Natural killer cell treated with Interleukin-12 subunit alpha and Interleukin-12 subunit beta and Interleukin-15 and Interleukin-18, amount 100 ng/mL, for 72 hours (primary cell): ENCODE measurements around the gene TBK1. TPM values are rescaled to one million over a fixed set of nuclear protein-coding genes. Genes with fewer than 3 reads are reported as not detected.

Experiments
- ATAC-seq, 2 donors: fragments of 150-1000 bp; cut with Tn5 transposase in 1 of 2; sonication (Bioruptor Pico), chemical (Tn5 transposase) in 1 of 2; 2 replicates each; pipeline ENCODE4 v1.10.0; 2021
- DNase-seq: peaks from one replicate; pipeline ENCODE4 v3.0.0; 2022; ENCODE audit warnings: low spot score
- H3K27ac Mint-ChIP-seq, 2 donors: 1 replicate in 1 of 2; 2 replicates in 1 of 2; pipeline ENCODE4 v1.8.0; 2022; ENCODE audit warnings: mixed read lengths in 2 of 2, mild to moderate bottlenecking in 1 of 2, moderate library complexity in 1 of 2
- H3K27me3 Mint-ChIP-seq, 2 donors: 1 replicate in 1 of 2; 2 replicates in 1 of 2; pipeline ENCODE4 v1.8.0; 2022; ENCODE audit warnings: mixed read lengths in 2 of 2
- H3K36me3 Mint-ChIP-seq: one replicate; pipeline ENCODE4 v1.8.0; 2022; ENCODE audit warnings: mixed read lengths
- H3K4me1 Mint-ChIP-seq, 2 donors: 1 replicate in 1 of 2; 2 replicates in 1 of 2; pipeline ENCODE4 v1.8.0; 2022; ENCODE audit warnings: low read depth in 2 of 2, mixed read lengths in 2 of 2, mild to moderate bottlenecking in 1 of 2
- H3K4me3 Mint-ChIP-seq: one replicate; pipeline ENCODE4 v1.8.0; 2022; ENCODE audit warnings: mixed read lengths
- H3K9me3 Mint-ChIP-seq: 2 replicates; pipeline ENCODE4 v1.8.0; 2022; ENCODE audit warnings: mixed read lengths
- total RNA-seq, 2 donors: library from RNA; stranded (reverse); gene quantifications; one replicate each; pipeline ENCODE4 v1.2.3, GENCODE V29; 2022

The TBK1 gene
- 10 to 100 TPM; 41.9 to 42.1 TPM for total RNA-seq

- Mint-ChIP-seq H3K4me1 (peaks cover 35 to 45% of the 10 kb centered on the region in 2 donors), H3K4me3 (peak within 1 kb of the TSS; percentile 95), H3K9me3 (no peaks in the 10 kb centered on the region), H3K36me3 (peaks cover 21% of the 10 kb centered on the region), H3K27me3 (no peaks in the 10 kb centered on the region), H3K27ac (peak within 1 kb of the TSS; percentile 98 to 99)
- DNase-seq, result peak; percentile 92
- ATAC-seq, result peak; percentile 91 to 96
Measured at GRCh38 chr12:64451687-64452558, at the start of gene TBK1. Gene TBK1 (plus strand): TSS chr12:64452120. CDS start chr12:64455871, 3,751 bp downstream.

DNA sequence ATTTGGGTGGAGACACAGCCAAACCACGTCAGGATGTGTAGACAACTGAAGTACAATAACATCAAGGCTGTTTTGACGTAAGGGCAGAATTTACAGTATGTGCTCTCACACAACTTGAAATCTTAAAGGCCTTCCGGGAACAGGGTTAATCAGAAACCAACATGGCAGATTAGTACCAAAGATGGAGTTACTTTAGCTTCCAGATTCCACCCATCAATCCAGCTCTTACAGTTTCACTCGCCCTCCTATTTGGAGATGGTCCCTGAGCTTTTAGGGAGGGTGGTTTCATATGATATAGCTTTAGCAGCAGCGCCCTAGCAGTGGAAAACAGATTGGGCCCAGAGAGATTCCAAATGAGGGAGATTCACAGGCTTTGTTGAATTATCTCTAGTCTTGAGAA, 49.7 kb upstream of the TBK1 start:
- H3K4me1 Mint-ChIP-seq, result peaks cover 16 to 21% of the 10 kb centered on the region in 2 donors
- DNase-seq (no peak), ATAC-seq (no peak)
- no peaks in the 10 kb centered on the region for H3K36me3 Mint-ChIP-seq
- no peak overlapping the region for H3K27ac Mint-ChIP-seq
- H3K9me3 Mint-ChIP-seq, result no peaks in the 10 kb centered on the region
- H3K4me3 Mint-ChIP-seq, result no peak overlapping the region
- H3K27me3 Mint-ChIP-seq, result peaks cover 0 to 6% of the 10 kb centered on the region in 2 donors

DNA sequence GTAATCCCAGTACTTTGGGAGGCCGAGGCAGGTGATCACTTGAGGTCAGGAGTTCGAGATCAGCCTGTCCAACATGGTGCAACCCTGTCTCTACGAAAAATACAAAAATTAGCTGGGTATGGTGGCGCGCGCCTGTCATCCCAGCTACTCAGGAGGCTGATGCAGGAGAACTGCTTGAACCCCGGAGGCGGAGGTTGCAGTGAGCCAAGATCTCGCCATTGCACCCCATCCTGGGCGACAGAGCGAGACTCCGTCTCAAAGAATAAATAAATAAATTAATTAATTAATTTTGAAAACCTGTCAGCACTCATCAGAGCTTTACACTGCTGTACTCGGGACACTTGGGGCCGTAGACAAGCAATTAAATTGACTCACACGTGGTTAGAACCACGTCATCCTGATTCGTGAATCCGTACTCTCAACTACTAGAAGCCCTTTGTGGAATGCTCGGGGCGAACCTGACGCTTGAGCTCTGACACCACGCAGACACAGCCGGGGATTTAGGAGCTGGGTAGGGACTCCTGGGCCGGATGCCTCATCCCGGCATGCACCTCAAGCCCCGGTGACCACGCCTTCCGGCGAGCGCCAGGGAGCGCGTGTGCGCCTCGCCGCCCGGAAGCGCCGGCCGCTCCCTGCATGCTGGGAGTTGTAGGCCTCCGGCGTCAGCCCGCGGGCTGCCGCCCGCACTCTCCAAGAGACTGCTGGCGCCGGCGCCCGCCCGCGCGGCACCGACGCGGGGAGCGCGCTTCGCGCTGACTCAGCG, 48.0 kb upstream of the TBK1 start, which contains the start of gene XPOT:
TSS of gene XPOT (plus strand) at position 686 of the 763 bp plus-strand sequence. CDS start 5,644 bp downstream, outside the sequence.
- ATAC-seq, result peak; percentile 97 to 98
- no peaks in the 10 kb centered on the region for H3K36me3 Mint-ChIP-seq
- peaks cover 19 to 26% of the 10 kb centered on the region in 2 donors for H3K4me1 Mint-ChIP-seq

DNA sequence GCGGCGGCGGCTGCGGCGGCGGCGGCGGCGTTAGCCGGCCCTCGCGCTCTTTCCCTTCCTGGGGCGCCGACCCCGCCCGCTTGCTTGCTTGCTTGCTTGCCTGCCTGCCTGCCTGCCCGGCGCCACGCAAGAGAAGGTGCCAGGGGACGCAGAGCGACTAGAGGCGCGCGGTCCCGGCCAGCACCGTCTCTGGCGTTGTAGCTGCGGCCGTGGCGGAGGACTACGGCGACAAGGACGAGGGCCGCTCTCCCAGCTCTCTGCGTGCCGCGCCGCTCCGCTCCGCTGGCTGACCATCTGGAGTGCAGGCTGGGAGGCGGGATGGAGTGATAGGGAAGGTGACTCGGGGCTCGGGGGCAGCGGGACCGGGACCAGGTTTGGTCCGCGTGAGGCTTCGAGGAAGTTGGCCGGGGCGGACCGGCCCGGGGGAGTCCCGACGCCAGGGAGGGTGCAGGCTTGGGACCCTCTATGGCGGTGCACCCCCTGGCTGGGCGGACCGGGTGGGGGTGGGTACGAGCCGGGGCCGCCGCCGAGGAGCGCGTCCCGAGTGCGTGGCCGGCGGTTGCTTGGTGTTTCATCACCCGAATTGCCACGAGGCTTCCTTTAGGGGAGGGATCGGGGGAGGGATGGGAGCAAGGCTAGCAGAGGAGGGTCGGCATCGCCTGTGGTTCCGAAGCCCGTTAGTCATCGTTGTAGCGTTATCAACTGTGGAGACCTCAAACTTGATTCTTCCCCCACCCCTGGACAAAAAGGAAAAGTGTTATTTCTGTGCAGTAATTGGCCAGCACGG, 47.3 kb upstream of the TBK1 start:
- Mint-ChIP-seq H3K36me3 (no peaks in the 10 kb centered on the region), H3K4me1 (peaks cover 19 to 26% of the 10 kb centered on the region in 2 donors), H3K27me3 (peaks cover 0 to 6% of the 10 kb centered on the region in 2 donors), H3K9me3 (no peaks in the 10 kb centered on the region), H3K4me3 (peak overlapping the region; percentile 97), H3K27ac (peak overlapping the region; percentile 96 to 97)
- peak; percentile 74 for DNase-seq
- peak; percentile 55 for ATAC-seq

More for the DNA sequence above, 48.0 kb upstream of the TBK1 start, which contains the start of gene XPOT:
- Mint-ChIP-seq H3K4me3 (peak within 1 kb of the TSS; percentile 97), H3K27me3 (peaks cover 0 to 6% of the 10 kb centered on the region in 2 donors), H3K9me3 (no peaks in the 10 kb centered on the region), H3K27ac (peak within 1 kb of the TSS; percentile 96 to 97)
- peak; percentile 97 for DNase-seq

DNA sequence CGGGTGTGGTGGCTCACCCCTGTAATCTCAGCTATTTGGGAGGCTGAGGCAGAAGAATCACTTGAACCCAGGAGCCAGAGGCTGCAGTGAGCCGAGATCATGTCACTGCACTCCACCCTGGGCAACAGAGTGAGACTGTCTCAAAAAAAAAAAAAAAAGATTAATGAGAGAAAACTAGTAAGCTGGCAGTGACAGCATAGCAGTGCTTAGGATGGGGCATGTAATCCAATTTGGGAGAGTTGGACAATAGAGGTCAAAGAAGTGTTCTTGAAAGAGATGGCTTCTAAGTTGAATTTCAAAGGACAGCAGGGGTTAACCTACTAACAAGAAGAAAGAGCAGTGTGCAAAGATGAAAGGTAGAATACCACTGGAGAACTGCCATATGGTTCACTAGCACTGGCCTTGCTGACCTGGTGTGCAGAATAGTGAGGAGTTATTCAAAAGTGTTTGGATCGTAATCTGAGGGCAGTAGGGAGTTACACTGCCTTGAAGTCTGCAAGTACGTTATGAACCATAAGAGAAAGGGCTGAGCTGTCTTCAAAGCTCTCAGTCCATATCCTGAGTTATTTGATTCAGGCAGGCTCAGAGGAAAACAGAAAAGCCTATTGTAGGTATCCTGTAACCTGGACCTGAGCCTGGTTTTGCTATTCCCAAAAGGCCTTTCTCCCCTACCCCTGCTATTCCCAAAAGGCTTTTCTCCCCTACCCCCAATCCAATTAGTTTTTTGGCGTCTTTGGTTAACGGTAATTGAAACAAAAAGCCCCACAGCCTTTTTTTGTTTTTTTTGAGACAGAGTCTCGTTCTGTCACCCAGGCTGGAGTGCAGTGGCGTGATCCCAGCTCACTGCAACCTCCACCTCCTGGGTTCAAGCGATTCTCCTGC, 44.3 kb upstream of the TBK1 start:
- H3K27ac Mint-ChIP-seq, result no peak overlapping the region
- H3K9me3 Mint-ChIP-seq, result no peaks in the 10 kb centered on the region
- H3K4me3 Mint-ChIP-seq, result no peak overlapping the region
- peaks cover 15 to 18% of the 10 kb centered on the region in 2 donors for H3K4me1 Mint-ChIP-seq
- ATAC-seq (no peak), DNase-seq (no peak)
- peaks cover 11% of the 10 kb centered on the region for H3K36me3 Mint-ChIP-seq
- H3K27me3 Mint-ChIP-seq, result no peaks in the 10 kb centered on the region

DNA sequence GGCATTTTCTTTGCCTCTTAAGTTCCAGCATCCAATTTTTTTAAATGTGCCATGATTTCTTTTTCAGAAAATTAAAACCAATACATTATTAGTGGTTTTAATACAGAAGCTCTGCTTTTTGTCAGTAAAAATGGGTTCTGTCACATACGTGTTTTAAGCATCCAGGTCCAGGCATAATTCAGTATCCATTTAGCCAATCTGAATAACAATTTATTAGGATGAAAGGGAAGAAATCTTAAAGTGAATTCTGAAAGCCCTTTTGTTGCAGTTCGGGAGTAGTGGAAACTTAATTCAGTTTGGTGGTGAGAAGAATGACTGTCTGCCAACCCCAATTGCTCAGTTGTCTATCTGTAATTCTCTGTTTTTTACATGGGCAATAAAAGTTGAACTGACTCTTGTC, 40.5 kb upstream of the TBK1 start:
- H3K27ac Mint-ChIP-seq, result no peak overlapping the region
- H3K36me3 Mint-ChIP-seq, result peaks cover 20% of the 10 kb centered on the region
- no peak overlapping the region for H3K4me3 Mint-ChIP-seq
- H3K4me1 Mint-ChIP-seq, result peaks cover 5 to 6% of the 10 kb centered on the region in 2 donors
- H3K27me3 Mint-ChIP-seq, result no peaks in the 10 kb centered on the region
- DNase-seq, result no peak
- no peaks in the 10 kb centered on the region for H3K9me3 Mint-ChIP-seq
- no peak for ATAC-seq

DNA sequence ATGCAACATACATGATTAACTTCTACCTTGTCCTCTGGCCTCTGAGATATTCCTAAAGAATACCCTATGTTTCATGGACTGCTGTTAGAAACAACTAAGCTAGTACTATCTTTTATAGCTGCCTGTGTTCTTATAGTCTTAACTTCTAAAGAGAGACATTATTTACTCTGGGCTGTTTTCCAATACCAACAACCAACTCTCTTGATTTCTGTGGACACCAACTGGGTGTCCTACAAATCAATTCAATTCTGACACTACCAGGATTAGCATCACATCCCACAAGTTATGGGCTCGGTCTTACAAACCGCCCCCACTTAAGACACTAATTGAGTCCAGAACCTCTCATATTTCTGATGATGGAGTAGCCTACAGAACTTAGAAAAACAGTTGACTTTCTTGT, 39.5 kb upstream of the TBK1 start:
- DNase-seq (no peak), ATAC-seq (no peak)
- Mint-ChIP-seq H3K27me3 (no peaks in the 10 kb centered on the region), H3K36me3 (peaks cover 24% of the 10 kb centered on the region), H3K27ac (no peak overlapping the region), H3K4me3 (no peak overlapping the region), H3K4me1 (peaks cover 1 to 3% of the 10 kb centered on the region in 2 donors), H3K9me3 (no peaks in the 10 kb centered on the region)

DNA sequence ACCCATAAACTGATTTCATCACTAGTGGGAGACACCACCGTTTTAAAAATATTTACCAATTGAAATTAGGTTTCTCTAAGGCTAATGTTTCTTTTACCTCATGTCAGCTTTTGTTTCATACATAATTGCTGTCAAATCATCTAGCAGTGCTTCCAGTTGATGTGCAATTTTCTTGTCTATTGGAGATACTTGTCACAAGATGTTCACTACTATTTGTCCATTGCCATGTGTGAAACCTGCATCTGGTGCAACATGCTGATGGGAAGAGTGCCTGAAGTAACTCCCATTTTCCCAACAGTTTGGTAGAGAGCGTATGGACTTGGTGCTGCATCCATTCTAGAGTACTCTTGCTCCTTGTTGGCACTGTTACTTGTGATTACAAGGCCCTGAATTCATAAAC, 38.0 kb upstream of the TBK1 start:
- Mint-ChIP-seq H3K4me1 (no peaks in the 10 kb centered on the region), H3K36me3 (peaks cover 28% of the 10 kb centered on the region), H3K27me3 (no peaks in the 10 kb centered on the region), H3K4me3 (no peak overlapping the region), H3K9me3 (no peaks in the 10 kb centered on the region), H3K27ac (no peak overlapping the region)
- DNase-seq, result no peak
- no peak for ATAC-seq

GRCh38 chr12:64418209-64418608, 33.7 kb upstream of the TBK1 start:
- Mint-ChIP-seq H3K4me3 (no peak overlapping the region), H3K4me1 (no peaks in the 10 kb centered on the region), H3K9me3 (no peaks in the 10 kb centered on the region), H3K27me3 (no peaks in the 10 kb centered on the region), H3K27ac (no peak overlapping the region), H3K36me3 (peaks cover 35% of the 10 kb centered on the region)
- DNase-seq, result no peak
- no peak for ATAC-seq

DNA sequence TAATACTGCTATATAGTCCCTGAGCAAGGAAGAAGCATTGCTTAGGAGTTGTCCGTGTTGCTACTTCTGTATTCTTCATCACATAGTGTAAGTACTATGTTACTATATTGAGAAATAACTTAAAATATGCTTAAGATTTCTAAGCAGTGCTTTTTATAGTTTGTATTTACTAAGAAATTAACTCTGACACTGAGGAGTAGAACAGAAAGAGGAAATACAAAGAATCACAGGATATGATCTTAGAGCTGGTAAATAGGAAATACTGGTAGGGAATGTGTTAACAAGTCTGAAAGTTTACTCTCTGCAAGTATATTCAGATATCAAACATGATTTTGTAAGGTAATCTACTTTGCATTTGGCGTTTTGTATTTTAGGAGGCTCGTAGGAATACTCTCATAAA, 32.2 kb upstream of the TBK1 start:
- no peaks in the 10 kb centered on the region for H3K27me3 Mint-ChIP-seq
- no peaks in the 10 kb centered on the region for H3K4me1 Mint-ChIP-seq
- no peak for DNase-seq
- no peaks in the 10 kb centered on the region for H3K9me3 Mint-ChIP-seq
- H3K36me3 Mint-ChIP-seq, result peaks cover 39% of the 10 kb centered on the region
- no peak overlapping the region for H3K4me3 Mint-ChIP-seq
- no peak for ATAC-seq
- H3K27ac Mint-ChIP-seq, result no peak overlapping the region

DNA sequence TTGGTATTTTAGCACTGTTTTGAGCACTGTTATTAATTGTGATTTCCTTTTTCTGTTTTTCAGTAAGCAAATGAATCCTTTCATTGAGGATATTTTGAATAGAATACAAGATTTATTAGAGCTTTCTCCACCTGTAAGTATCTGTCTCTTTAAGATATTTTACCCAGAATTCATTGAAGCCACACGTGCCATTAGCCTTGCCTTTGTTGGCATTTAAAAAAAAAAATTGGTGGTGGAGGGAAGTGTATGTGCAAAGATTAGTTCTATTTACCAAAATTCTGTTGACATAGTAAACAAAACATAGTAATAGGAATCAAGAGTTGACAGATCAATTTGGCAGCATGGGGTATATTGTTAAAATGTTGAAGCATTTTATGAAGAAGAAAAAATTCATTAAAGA, 23.9 kb upstream of the TBK1 start:
- Mint-ChIP-seq H3K4me1 (no peaks in the 10 kb centered on the region), H3K27ac (no peak overlapping the region), H3K36me3 (peaks cover 45% of the 10 kb centered on the region), H3K9me3 (no peaks in the 10 kb centered on the region), H3K27me3 (no peaks in the 10 kb centered on the region), H3K4me3 (no peak overlapping the region)
- DNase-seq, result no peak
- no peak for ATAC-seq

- Mint-ChIP-seq H3K27me3 (no peaks in the 10 kb centered on the region), H3K27ac (no peak overlapping the region), H3K4me3 (no peak overlapping the region), H3K9me3 (no peaks in the 10 kb centered on the region), H3K4me1 (no peaks in the 10 kb centered on the region), H3K36me3 (peaks cover 43% of the 10 kb centered on the region)
- ATAC-seq (no peak), DNase-seq (no peak)
Measured at GRCh38 chr12:64428956-64429355, 23.0 kb upstream of the TBK1 start.
